Natural killer cell (primary cell): ENCODE measurements around the gene APRT. TPM values are rescaled to one million over a fixed set of nuclear protein-coding genes. Genes with fewer than 3 reads are reported as not detected.

ENCODE experiments used
- ATAC-seq, 3 donors: fragments of 150-1000 bp in 2 of 3; fragments of 200-7000 bp in 1 of 3; cut with Tn5 transposase; 1 replicate in 1 of 3; 2 replicates in 2 of 3; pipeline ENCODE4 v1.10.0; 2021; ENCODE audit warnings: mild to moderate bottlenecking in 2 of 3, moderate library complexity in 2 of 3
- DNase-seq, 2 donors: peaks; one replicate each; pipeline versions ENCODE4 v3.0.0 to v3.0.0-alpha.2; 2013 to 2021; ENCODE audit warnings: mixed read lengths in 1 of 2
- H3K27ac ChIP-seq: one replicate; pipeline ENCODE4 v1.5.1; 2013; ENCODE audit warnings: mild to moderate bottlenecking, low read length
- H3K27me3 ChIP-seq: one replicate; pipeline ENCODE4 v1.6.1; 2013; ENCODE audit warnings: low read length; ENCODE audit not compliant: control insufficient read depth, insufficient read depth
- H3K36me3 ChIP-seq: one replicate; pipeline ENCODE4 v1.6.1; 2013; ENCODE audit warnings: low read length; ENCODE audit not compliant: control insufficient read depth, insufficient read depth
- H3K4me1 ChIP-seq: one replicate; pipeline ENCODE4 v1.6.1; 2013; ENCODE audit warnings: low read length; ENCODE audit not compliant: control insufficient read depth, insufficient read depth
- H3K4me3 ChIP-seq: one replicate; pipeline ENCODE4 v1.5.1; 2013; ENCODE audit warnings: low read length
- H3K9me3 ChIP-seq: one replicate; pipeline ENCODE4 v1.6.1; 2013; ENCODE audit warnings: low read length; ENCODE audit not compliant: control insufficient read depth, insufficient read depth
- H3K27ac Mint-ChIP-seq, 2 donors: one replicate each; pipeline ENCODE4 v1.8.0; 2022; ENCODE audit warnings: mild to moderate bottlenecking in 2 of 2, mixed read lengths in 2 of 2, moderate library complexity in 1 of 2
- H3K27me3 Mint-ChIP-seq, 2 donors: one replicate each; pipeline ENCODE4 v1.8.0; 2022; ENCODE audit warnings: low read depth in 2 of 2, mixed read lengths in 2 of 2
- H3K36me3 Mint-ChIP-seq: one replicate; pipeline ENCODE4 v1.8.0; 2022; ENCODE audit warnings: mixed read lengths
- H3K4me1 Mint-ChIP-seq, 2 donors: one replicate each; pipeline ENCODE4 v1.8.0; 2022; ENCODE audit warnings: mixed read lengths in 2 of 2
- H3K4me3 Mint-ChIP-seq: one replicate; pipeline ENCODE4 v1.8.0; 2022; ENCODE audit warnings: mild to moderate bottlenecking, moderate library complexity, mixed read lengths
- H3K9me3 Mint-ChIP-seq, 2 donors: one replicate each; pipeline ENCODE4 v1.8.0; 2022; ENCODE audit warnings: mixed read lengths in 2 of 2
- WGBS: methylation state at CpG from one replicate; pipeline ENCODE4 v1.1.7; 2013; ENCODE audit warnings: missing lambda C conversion rate; ENCODE audit not compliant: insufficient coverage; 5-methylcytosine and 5-hydroxymethylcytosine counted together
- intact Hi-C: fragments of 100-400 bp; cut with micrococcal nuclease; formaldehyde crosslinking; loops from one replicate; pipeline ENCODE4 v1.14.2; 2022
- total RNA-seq, 4 donors: library from RNA; stranded (reverse); fragments of 120-200 nt in 1 of 4; gene quantifications; one replicate each; pipeline versions ENCODE4 v1.2.3 to v1.2.4, GENCODE V29; 2013 to 2022
- TF ChIP-seq, protein P1 (sequence below): fragments of 200-600 bp; IDR thresholded peaks from one replicate; pipeline ENCODE4 v1.8.0; 2022; ENCODE audit warnings: antibody characterized with exemption

APRT gene
- total RNA-seq, 3 donors from 2014 or later (not counting 1 experiment from before 2014, with no cell fraction given), result 118 to 123 (median 120) TPM

GRCh38 chr16:88806491-88807111 lies 5.1 kb downstream of the APRT start:
- Mint-ChIP-seq H3K9me3 (no peaks in the 10 kb centered on the region), H3K27ac (no peak overlapping the region), H3K4me3 (no peak overlapping the region), H3K4me1 (peaks cover 7 to 20% of the 10 kb centered on the region in 2 donors), H3K27me3 (no peaks in the 10 kb centered on the region), H3K36me3 (no peaks in the 10 kb centered on the region)
- no peak overlapping the region for H3K27ac ChIP-seq
- H3K27me3 ChIP-seq, result no peaks in the 10 kb centered on the region
- H3K4me1 ChIP-seq, result peaks cover 41% of the 10 kb centered on the region
- no peak overlapping the region for H3K4me3 ChIP-seq
- DNase-seq, result no peak
- WGBS, result 94% methylated on average over 27 of the region's 27 CpGs
- intact Hi-C loops, result no loop called here
- ATAC-seq, result no peak
- H3K9me3 ChIP-seq, result no peaks in the 10 kb centered on the region
- TF ChIP-seq, protein P1, sequence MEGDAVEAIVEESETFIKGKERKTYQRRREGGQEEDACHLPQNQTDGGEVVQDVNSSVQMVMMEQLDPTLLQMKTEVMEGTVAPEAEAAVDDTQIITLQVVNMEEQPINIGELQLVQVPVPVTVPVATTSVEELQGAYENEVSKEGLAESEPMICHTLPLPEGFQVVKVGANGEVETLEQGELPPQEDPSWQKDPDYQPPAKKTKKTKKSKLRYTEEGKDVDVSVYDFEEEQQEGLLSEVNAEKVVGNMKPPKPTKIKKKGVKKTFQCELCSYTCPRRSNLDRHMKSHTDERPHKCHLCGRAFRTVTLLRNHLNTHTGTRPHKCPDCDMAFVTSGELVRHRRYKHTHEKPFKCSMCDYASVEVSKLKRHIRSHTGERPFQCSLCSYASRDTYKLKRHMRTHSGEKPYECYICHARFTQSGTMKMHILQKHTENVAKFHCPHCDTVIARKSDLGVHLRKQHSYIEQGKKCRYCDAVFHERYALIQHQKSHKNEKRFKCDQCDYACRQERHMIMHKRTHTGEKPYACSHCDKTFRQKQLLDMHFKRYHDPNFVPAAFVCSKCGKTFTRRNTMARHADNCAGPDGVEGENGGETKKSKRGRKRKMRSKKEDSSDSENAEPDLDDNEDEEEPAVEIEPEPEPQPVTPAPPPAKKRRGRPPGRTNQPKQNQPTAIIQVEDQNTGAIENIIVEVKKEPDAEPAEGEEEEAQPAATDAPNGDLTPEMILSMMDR, result no peak
- peaks cover 10% of the 10 kb centered on the region for H3K36me3 ChIP-seq

GRCh38 chr16:88805887-88806393 lies 5.8 kb downstream of the APRT start:
- Mint-ChIP-seq H3K4me3 (no peak overlapping the region), H3K36me3 (no peaks in the 10 kb centered on the region), H3K27ac (no peak overlapping the region), H3K9me3 (no peaks in the 10 kb centered on the region), H3K4me1 (peaks cover 2 to 14% of the 10 kb centered on the region in 2 donors), H3K27me3 (no peaks in the 10 kb centered on the region)
- intact Hi-C loops, result no loop called here
- Histone ChIP-seq H3K27me3 (no peaks in the 10 kb centered on the region), H3K9me3 (no peaks in the 10 kb centered on the region), H3K27ac (no peak overlapping the region), H3K4me1 (peaks cover 39% of the 10 kb centered on the region), H3K4me3 (no peak overlapping the region), H3K36me3 (peaks cover 10% of the 10 kb centered on the region)
- no peak for ATAC-seq
- WGBS, result 95% methylated on average over 21 of the region's 21 CpGs
- DNase-seq, result no peak
- TF ChIP-seq, protein P1, result no peak

DNA sequence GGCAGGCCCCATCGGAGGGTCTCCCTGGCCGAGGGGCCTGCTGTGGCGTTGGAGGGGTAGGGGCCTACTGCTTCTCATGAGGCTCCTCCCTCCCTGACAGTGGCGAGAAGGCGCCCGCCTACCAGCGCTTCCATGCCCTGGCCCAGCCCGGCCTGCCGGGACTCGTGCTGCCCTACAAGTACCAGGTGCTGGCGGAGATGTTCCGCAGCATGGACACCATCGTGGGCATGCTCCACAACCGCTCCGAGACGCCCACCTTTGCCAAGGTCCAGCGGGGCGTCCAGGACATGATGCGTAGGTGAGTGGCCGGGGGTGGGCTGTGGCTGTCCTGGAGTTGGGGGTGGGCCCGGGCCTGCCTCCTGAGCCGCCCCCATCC lies 6.4 kb downstream of the APRT start:
- 93% methylated on average over 22 of the region's 22 CpGs for WGBS
- intact Hi-C loops, result no loop called here
- H3K4me1 Mint-ChIP-seq, result peaks cover 0 to 11% of the 10 kb centered on the region in 2 donors
- no peaks in the 10 kb centered on the region for H3K27me3 Mint-ChIP-seq
- H3K4me1 ChIP-seq, result peaks cover 33% of the 10 kb centered on the region
- peaks cover 10% of the 10 kb centered on the region for H3K36me3 ChIP-seq
- H3K9me3 ChIP-seq, result no peaks in the 10 kb centered on the region
- no peak for DNase-seq
- no peak overlapping the region for H3K4me3 Mint-ChIP-seq
- no peaks in the 10 kb centered on the region for H3K36me3 Mint-ChIP-seq
- no peak overlapping the region for H3K27ac Mint-ChIP-seq
- no peak for ATAC-seq
- no peak overlapping the region for H3K4me3 ChIP-seq
- TF ChIP-seq, protein P1, result no peak
- H3K27ac ChIP-seq, result no peak overlapping the region
- H3K9me3 Mint-ChIP-seq, result no peaks in the 10 kb centered on the region
- no peaks in the 10 kb centered on the region for H3K27me3 ChIP-seq
